Gastroesophageal sphincter (tissue), 3 donors: ENCODE results near the gene XPNPEP1.

Source experiments
- CTCF ChIP-seq, 4 experiments: fragments of 200-600 bp in 2 of 4; fragments of 450-650 bp in 2 of 4; sonication (generic) in 1 of 4; IDR thresholded peaks; one replicate each; pipeline ENCODE4 v1.5.1; 2017 to 2019; ENCODE audit warnings: antibody characterized with exemption in 4 of 4, mild to moderate bottlenecking in 2 of 4, moderate library complexity in 2 of 4
- EP300 ChIP-seq: sonication (generic); formaldehyde crosslinking; IDR thresholded peaks from one replicate; pipeline ENCODE4 v1.6.1; 2017; ENCODE audit warnings: antibody characterized with exemption, mild to moderate bottlenecking
- POLR2A ChIP-seq, 2 donors: fragments of 450-650 bp; IDR thresholded peaks; one replicate each; pipeline ENCODE4 v1.6.1; 2017; ENCODE audit warnings: antibody characterized with exemption in 2 of 2, mild to moderate bottlenecking in 2 of 2, moderate library complexity in 1 of 2
- POLR2AphosphoS5 ChIP-seq: sonication (generic); formaldehyde crosslinking; IDR thresholded peaks from one replicate; pipeline ENCODE4 v1.6.1; 2017; ENCODE audit warnings: antibody characterized with exemption

DNA sequence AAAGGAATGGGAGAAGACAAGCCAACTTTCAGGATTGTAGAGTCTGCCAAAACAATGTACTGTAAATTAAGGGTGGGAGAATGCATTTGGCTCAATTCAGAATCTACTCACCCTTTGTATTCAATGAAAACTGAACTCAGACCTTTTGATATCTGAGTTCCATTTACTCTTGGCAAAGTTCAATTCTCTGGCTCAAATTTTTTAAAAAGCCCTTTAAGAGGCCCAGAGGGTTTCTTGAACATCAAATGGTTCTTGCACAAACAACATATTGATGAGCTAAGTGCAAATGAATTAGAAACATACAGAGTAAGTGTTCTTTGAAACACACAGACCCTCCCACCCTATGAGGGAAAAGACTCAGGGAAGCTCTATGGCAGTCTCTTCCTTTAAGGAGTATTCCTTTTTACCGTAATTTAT, 5.2 kb upstream of the XPNPEP1 start:
- no peak for TF ChIP-seq POLR2A (IDR thresholded peaks at IDR 0.05)
- no peak for TF ChIP-seq EP300
- no peak for TF ChIP-seq CTCF (IDR thresholded peaks at IDR 0.05)
- TF ChIP-seq POLR2AphosphoS5 = no peak
